Stimulated activated CD8-positive, alpha-beta memory T cell treated with anti-CD3 and anti-CD28 coated beads, Interleukin-7, amount 100 ng/mL, for 48 hours (primary cell): Measurements from ENCODE around the gene PNPLA7.
"Not testable (repeated sequence)": the region's sequence is repeated elsewhere in the genome, so short reads cannot be mapped to it uniquely, and the experiment has no call there.

Experiments used
- DNase-seq, 2 donors: peaks; one replicate each; pipeline ENCODE4 v3.0.0-alpha.2; 2020; ENCODE audit warnings: low read depth in 1 of 2; ENCODE audit errors: extremely low read depth in 1 of 2

The PNPLA7 gene

DNA sequence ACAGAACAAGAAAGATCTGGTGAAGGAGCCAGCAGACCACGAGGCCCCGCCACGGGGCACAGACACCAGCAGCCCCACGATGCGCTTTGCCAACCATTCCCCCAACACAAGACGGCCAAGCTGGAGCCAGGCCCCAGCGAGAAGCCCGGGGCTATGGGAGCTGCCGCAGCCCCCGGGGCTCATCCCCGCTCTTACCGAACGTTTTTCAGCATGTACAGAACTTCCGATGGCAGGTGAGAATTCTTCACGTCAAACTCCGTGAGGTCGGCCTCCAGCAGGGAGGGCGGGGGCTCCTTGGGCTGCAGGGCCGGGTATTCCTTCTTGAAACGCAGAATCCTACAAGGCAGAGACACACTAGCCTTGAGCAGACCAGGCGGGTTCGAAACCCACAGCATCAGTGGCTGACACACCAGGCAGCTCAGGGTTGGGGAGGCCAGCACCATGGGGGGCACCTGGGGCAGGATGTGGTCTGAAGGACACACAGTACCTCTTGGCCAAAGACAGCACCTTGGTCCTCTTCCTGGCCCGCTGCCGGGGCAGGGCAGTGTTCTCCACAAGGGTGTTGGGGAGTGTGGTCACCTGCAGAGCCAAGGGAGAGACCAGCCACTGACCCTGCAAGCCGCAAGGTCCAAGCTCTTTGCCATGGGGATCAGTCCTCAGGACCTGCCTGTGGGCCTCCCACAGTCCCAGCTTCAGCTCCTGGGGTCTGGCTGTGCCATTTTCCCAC, 6.8 kb downstream of the PNPLA7 start:
- DNase-seq = no peak

DNA sequence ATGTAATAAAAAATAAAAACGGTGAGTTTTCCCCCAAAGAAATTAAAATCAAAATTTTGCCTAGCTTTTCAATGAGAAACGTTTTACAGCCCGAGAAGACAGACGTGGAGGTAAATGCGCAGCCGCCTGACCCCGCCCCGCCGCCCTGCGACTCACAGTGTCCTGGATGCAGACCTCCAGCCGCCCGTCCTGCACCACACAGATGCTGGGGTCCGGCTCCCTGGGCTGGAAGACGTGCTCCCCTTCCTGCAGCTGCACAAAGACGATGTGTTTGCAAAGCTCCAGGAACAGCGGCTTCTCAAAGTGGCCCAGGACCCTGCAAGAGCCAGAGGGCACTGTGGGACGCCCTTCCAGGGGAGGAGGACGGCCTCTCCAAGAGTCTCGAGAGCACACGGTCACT, 7.7 kb downstream of the PNPLA7 start:
- DNase-seq = no peak

DNA sequence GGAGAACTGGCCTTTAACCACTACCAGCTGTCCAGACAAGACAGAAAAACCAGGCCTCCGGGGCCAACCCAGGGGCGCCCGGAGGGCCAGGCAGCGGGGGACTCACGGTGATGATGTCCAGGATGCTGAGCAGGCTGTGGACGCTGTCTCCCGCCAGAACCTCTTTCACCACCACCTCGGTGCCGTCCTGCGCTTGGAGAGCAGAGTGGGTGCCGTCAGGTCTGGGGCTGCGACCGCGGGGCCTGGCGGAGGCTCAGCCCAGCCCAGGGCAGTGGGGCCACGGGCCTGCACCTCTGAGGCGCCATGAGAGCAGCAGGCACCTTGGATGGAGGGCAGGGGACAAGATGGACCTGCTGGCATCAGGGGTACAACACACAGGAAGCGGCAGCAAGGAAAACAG, 9.7 kb downstream of the PNPLA7 start:
- no peak for DNase-seq

DNA sequence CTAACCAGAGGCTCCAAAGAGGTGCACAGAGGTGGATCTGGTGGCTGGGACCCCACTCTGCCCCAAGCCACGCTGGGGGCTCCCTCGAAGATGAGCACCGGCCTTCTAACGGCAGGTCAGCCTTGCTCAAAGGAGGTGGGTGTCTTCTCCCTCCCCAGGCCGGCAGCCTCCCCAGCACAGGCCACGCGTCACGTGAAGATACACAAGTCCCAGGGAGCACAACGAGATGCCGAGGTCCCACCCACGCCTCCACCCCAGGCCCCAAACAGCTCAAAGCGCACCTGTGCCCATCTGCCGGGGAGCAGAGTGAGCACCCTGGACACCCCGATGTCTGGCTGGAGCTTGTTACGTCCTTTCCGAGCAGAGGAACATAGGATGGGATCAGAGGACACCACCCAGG, 12.1 kb downstream of the PNPLA7 start:
- no peak for DNase-seq

DNA sequence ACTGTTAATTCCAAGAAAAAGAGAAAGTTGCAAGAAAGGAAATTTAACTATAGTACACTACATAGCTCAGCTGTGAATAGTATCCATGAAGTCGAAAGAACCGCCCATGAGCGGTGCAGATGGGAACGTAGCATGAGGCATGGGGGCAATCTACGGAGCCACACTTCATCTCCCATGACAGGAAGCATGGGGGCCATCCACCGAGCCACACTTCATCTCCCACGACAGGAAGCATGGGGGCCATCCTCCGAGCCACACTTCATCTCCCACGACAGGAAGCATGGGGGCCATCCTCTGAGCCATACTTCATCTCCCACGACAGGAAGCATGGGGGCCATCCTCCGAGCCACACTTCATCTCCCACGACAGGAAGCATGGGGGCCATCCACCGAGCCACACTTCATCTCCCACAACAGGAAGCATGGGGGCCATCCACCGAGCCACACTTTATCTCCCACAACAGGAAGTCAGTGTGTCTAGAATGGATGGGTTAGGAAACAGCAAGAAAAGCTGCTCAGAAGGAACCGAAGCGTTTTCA, 13.5 kb downstream of the PNPLA7 start:
- DNase-seq = not testable (repeated sequence)

DNA sequence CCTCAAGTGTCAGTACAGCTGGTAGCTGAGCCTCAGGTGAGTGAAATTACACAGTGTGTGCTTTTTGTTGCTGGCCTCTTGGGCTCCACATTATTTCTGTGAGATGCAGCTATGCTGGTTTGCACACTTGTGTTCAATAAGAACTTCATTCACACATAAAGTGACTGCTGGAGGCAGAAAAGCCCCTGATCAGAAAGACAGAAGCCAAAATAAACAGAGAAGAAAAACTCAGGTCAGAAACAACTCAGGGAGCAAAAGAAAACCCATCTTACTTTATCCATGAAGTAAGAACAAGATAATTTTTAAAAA, 15.1 kb downstream of the PNPLA7 start:
- no peak for DNase-seq

DNA sequence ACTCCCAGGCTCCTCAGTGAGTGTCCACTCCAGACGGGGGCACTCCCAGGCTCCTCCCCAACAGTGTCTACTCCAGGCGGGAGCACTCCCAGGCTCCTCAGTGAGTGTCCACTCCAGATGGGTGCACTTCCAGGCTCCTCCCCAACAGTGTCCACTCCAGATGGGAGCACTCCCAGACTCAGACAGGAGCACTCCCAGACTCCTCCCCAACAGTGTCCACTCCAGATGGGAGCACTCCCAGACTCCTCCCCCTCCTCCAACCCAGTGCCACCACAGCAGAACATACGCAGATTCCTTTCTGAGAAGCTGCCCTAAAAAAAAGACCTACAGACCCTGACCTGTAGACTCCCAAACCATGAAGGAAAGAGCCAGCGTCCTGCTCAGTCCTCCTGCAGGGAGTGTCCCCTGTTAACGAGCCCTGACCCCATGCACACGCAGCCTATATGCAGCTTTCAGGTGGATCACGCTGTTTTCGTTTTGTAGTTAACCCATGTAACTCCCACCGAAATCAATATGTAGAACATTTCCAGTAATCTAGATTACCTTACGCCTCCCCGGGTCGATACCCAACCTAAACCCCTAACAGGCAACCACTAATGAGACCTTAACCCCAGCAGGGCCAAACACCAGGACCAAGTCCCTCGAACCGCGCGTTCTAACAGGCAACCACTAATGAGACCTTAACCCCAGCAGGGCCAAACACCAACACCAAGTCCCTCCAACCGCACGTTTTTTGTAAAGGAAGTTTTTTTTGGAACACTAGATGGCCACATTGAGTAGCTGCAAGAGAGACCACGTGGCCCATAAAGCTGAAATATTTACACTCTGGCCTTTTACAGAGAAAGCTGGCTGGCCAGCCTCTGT, 15.7 kb downstream of the PNPLA7 start:
- DNase-seq = no peak

DNA sequence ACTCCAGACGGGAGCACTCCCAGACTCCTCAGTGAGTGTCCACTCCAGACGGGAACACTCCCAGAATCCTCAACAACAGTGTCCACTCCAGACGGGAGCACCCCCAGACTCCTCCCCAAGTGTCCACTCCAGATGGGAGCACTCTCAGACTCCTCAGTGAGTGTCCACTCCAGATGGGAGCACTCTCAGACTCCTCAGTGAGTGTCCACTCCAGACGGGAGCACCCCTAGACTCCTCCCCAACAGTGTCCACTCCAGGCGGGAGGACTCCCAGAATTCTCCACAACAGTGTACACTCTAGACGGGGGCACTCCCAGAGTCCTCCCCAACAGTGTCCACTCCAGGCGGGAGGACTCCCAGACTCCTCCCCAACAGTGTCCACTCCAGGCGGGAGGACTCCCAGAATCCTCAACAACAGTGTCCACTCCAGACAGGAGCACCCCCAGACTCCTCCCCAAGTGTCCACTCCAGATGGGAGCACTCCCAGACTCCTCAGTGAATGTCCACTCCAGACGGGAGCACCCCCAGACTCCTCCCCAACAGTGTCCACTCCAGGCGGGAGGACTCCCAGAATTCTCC, 17.2 kb downstream of the PNPLA7 start:
- not testable (repeated sequence) for DNase-seq

DNA sequence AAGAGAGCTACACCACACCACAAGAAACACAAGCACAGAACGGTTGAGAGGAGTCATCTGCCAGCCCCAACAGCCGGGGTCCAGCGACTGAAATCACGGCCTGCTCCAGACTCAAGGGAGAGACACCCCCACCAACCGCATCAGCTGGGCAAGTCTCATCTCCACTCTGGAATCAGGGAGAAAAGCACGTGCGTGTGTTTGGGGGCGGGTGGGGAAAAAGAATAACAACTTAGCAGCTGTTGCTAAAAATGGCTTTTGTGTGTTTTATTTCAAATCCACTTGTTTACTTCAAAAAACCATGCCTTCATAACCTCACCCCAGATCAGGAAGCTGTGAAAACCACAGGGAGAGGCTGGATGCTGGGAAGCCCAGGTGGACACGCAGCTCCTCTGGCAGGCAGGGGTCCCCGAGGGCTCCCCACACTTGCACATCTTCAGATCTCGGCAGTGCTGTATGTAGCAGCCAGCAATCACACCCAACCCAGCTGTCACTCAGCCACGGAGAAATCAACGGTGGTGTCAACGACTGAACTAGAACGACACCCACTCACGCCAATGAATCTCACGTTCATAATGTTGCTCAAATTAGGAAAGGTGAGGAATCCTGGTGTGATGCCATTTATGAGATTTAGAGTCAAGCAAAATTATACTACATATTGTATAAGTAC, 19.0 kb downstream of the PNPLA7 start:
- no peak for DNase-seq

DNA sequence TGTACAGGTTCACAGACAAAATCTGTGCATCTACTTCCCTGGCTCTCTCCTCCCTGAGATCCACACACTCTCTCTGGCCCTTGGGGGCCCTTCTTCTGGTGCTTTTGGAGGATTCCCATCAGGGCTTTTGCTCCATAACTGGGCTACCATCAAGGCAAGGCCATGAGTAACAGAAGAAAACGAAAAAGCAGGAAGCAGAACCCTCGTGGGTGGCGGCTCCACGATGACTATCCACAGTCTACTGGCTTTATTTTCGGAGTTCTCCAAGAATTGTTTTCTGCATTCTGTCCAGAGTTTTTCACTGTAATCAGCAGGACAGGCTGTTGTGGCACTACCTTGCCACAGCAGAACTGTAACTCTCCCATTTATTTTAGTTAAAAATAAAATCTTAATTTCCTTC, 19.9 kb downstream of the PNPLA7 start:
- DNase-seq = no peak

DNA sequence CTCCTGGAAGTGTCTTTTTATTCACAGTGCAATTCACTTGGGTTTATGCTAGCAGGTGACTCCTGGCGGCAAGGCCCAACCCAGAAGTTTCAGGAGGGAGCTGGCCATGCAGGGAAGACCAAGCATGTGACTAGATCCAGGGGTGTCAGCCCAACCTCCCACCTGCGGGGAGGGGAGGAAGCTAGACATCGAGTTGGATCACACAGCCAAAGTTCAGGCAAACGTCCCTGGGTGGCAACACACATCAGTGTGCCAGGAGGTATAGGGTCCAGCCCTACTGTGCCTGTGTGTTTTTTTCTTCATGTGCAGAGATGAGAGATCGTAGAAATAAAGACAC, 25.3 kb downstream of the PNPLA7 start:
- no peak for DNase-seq

DNA sequence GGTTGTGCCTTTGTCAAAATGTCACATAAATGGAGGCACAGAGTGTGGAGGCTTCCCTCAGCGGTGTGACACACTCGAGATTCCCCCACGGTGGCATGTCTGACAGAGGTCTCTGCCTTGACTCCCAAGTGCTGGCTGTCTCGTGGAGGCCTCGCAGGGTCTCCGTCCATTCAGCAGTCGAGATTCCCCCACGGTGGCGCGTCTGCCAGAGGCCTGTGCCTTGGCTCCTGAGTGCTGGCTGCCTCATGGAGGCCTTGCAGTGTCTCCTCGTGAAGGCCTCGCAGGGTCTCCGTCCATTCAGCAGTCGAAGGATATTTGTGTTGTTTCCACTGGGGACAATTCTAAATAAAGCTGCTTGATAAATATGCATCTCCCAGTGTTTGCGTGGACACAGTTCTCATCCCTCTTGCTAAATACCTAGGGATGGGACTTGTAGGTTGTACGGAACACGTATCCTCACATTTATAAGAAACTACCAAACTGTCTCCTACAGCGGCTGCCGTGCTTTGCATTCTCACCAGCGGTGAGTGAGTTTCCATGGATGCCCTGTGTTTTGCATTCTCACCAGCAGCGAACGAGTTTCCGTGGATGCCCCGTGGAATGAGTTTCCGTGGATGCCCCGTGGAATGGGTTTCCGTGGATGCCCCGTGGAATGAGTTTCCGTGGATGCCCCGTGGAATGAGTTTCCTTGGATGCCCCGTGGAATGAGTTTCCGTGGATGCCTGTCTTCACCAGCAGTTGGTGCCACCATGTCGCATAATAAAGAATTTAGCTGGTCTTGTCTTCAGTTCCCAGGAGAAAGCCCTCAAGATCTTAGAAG, 25.8 kb downstream of the PNPLA7 start:
- DNase-seq = no peak

DNA sequence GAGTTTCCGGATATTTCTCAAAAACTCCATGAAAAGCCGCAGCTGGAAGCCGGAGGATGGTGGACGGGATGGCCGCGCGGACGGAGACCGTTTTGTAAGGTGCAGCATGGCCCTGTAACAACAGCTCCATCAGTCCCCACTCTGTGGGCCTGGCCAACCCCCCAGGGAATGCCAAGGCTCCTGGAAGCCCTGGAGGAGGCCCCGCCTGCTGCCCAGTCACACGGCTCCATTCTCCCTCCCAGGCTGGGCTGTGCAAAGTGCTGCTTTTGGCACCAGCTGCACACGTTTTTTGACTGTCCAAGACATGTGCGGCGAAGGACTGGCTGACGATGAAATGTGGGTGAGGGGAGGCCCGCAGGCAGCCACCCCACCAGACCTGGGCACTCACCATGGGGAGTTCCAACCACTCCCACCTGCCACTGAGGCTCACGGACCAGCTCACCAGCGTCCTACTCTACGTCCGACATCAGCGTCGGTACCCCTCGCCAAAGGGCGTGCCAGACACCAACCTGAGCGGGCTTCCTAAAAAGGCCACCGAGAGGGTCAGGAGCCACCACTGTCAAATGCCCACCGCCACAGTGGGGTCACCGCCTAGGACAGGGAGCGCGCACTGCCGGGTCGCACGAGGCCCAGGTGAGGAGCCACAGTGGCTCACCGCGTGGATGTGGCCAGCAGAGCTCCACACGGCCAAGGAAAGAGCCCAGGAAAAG, 27.3 kb downstream of the PNPLA7 start:
- no peak for DNase-seq

DNA sequence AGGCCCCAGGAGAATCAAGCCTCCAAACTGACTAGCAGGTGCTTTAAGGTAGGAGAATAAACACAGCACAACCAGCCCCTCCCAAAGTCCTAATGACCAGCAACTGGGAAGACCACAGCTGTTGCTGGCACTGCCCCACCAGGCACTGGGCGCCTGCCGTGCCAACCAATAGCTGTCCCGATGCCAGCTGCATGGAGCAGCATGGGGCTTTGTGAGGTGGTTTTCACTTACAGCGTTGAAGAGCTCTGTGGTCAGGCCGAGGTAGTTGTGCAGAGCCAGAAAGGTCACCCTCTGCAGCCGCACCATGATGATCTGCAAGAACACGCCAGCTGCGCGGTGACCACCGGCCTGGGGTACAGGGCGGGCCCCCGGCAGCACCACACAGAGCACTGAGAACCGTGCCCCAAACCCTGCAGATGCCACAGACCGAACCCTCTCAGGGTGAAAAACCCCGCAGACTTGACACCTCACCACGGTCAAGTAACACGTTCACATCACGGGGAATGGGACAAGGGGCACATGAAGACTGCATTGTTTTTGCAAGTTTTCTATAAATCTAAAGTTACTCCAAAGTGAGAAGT, 28.7 kb downstream of the PNPLA7 start:
- DNase-seq = no peak

DNA sequence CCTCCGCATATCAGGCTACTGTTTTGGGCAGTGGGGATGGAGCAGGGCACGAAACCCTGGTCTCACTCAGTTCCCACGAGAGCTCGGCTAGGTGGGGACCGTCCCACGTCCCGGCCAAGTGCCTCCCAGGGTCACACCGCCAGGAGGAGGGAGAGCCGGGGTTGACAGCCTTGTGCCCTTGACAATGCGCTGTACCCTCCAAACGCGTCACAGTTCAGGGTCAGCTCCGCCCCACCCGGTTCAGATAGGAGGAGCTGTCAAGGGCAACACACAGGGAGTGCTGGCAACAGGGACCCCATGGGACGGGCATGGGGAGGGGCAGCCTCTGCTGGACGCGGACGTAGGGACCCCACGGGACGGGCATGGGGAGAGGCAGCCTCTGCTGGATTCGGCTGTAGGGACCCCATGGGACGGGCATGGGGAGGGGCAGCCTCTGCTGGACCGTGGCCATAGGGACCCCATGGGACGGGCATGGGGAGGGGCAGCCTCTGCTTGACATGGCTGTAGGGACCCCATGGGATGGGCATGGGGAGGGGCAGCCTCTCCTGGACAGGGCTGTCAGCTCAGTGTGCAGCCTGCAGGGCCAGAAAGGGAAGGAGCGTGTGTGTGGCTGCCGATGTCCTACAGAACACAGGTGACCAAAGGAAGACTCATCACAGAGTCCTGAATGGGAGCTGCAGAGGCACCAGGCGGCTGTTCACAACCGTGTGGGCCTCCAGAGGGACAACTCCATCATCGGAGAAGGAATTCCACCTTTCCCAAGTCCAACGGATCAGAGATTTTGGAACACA, 29.4 kb downstream of the PNPLA7 start:
- no peak for DNase-seq

DNA sequence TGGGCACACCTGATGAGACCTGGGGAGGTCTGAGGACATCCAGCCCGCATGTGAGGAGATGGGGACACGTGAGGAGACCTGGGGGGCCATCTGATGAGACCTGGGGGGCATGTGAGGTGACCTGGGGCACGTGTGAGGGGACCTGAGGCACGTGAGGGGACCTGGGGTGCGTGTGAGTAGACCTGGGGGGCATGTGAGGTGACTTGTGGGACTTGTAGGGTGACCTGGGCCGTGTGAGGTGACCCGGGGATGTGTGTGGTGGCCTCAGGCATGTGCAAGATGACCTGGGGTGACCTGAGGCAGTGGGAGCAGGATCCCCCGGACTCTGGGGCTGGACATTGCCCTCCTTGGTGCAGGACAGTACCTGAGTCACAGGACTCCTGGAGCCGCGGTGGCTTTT, 30.6 kb downstream of the PNPLA7 start:
- DNase-seq = no peak

DNA sequence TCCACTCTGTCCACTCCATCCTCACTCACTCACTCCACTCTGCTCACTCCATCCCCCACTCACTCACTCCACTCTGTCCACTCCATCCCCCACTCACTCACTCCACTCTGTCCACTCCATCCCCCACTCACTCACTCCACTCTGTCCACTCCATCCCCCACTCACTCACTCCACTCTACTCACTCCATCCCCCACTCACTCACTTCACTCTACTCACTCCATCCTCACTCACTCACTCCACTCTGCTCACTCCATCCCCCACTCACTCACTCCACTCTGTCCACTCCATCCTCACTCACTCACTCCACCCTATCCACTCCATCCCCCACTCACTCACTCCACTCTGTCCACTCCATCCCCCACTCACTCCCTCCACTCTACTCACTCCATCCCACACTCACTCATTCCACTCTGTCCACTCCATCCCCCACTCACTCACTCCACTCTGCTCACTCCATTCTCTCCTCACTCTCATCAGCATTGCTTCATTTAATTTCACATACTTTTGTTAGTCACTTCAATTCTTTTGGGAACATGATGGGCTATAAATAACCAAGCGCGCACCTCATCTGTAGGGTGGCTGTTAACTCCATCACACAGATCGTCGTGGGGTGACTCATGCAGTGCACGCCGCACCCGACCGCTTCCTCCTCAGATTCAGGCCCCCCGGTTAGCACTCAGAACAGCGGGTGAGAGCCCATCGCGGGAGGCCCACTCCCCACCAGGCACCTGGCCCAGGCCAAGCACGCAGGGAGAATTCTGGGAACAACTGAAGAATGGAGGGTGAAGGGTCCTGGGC, 31.3 kb downstream of the PNPLA7 start:
- not testable (repeated sequence) for DNase-seq
